Measurements from ENCODE around the gene KIF11. TPM values are rescaled to one million over a fixed set of nuclear protein-coding genes. Genes with fewer than 3 reads are reported as not detected.

KIF11 gene
- total RNA-seq, 1 donor from 2014 or later, result 70.8 TPM

DNA sequence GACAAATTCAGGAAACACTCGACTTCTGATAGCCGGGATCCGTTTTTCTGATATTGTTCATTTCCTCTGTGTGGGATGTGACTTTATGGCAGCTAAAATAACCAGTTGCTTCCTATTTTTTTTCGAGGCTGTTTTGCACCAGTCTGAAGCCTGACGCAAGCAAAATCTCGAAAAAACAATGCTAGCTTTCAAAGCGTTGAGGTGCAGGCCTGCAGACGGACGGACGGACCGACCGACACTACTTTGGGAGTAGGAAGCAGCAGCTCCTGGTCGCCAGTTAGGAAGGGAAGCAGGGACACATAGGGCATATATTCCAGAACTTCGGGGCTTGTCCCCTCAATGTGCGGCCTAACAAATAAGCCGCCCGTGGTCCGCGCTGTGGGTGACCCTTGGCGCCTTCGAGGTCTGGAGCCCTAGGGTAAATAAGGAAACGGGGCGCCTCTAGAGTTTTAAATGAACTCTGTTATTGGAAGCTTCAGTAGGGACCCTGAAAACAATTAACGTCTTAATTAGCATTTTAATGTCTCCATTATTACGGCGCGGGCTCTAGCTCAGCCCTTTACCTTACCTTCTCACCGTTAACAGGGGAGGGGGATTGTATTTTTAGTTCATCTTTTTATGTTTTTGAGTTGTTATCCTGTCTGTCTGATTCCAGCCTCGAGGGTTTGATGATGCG, 98.1 kb downstream of the KIF11 start:
- H3K4me1 Mint-ChIP-seq, result peaks cover 19% of the 10 kb centered on the region
- no peak overlapping the region for H3K27ac Mint-ChIP-seq (ENCODE audit: unreplicated experiment)
- peak; percentile 4 for DNase-seq (ENCODE audit: low read depth, low spot score)
- TF ChIP-seq, protein P1, sequence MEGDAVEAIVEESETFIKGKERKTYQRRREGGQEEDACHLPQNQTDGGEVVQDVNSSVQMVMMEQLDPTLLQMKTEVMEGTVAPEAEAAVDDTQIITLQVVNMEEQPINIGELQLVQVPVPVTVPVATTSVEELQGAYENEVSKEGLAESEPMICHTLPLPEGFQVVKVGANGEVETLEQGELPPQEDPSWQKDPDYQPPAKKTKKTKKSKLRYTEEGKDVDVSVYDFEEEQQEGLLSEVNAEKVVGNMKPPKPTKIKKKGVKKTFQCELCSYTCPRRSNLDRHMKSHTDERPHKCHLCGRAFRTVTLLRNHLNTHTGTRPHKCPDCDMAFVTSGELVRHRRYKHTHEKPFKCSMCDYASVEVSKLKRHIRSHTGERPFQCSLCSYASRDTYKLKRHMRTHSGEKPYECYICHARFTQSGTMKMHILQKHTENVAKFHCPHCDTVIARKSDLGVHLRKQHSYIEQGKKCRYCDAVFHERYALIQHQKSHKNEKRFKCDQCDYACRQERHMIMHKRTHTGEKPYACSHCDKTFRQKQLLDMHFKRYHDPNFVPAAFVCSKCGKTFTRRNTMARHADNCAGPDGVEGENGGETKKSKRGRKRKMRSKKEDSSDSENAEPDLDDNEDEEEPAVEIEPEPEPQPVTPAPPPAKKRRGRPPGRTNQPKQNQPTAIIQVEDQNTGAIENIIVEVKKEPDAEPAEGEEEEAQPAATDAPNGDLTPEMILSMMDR (conservative IDR thresholded peaks at IDR 0.05), result no peak
- no peaks in the 10 kb centered on the region for H3K9me3 Mint-ChIP-seq
- H3K4me3 Mint-ChIP-seq, result peak overlapping the region; percentile 78
- peaks cover 93% of the 10 kb centered on the region for H3K27me3 Mint-ChIP-seq (ENCODE audit: low read depth)
- H3K36me3 Mint-ChIP-seq (ENCODE audit: low read depth), result peaks cover 6% of the 10 kb centered on the region

DNA sequence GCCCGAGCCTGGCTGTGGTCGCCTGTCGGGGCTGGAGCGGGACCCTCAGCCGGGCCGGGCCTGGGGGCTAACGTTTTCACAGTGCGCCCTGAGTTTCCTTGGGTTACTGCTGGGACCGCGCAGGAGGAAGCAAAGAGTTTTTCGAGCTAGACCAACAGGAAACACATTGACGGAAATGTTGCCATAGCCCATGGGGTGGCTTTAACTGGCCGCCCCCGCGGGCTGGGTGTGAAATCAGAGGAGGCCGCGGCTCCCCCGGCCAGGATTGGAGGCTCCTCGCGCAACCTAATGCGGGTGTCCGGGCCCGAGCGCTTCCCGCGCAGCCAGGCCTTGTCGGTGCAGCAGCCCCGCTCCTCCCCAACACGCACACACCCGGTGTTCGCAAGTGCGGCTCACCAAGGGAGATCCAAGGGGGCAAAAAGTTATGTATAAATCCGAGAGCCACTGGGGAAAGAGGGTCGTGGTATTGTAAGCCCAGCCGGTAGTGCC, 98.7 kb downstream of the KIF11 start:
- H3K36me3 Mint-ChIP-seq (ENCODE audit: low read depth), result peaks cover 6% of the 10 kb centered on the region
- peak overlapping the region; percentile 58 for H3K4me3 Mint-ChIP-seq

DNA sequence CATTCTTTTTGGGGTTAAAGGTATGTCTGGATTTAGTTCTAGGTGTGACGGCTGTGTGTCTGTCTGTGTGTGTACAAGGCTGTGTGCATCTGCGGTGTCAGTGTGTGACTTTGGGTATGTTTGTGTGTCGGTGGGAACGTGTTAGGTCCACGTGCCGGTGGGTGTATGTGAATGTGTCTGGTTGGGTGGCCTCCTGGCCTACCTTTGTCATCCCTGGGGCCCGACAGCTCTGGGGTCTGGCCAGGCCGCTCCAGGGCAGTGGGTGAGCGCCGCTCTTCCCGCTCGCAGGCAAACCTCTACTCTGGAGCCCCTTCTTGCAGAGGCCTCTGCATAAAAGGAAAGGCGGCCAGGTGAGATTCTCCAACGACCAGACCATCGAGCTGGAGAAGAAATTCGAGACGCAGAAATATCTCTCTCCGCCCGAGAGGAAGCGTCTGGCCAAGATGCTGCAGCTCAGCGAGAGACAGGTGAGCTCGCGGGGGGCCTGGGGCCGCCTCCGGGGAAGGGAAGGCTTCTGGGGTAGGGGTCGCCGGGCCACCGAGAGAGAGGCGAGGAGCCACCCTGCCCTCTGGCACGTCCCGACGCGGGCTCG, 99.2 kb downstream of the KIF11 start:
- Mint-ChIP-seq H3K4me3 (peak overlapping the region; percentile 58), H3K36me3 (ENCODE audit: low read depth) (peaks cover 6% of the 10 kb centered on the region), H3K27ac (ENCODE audit: unreplicated experiment) (no peak overlapping the region), H3K9me3 (no peaks in the 10 kb centered on the region), H3K27me3 (ENCODE audit: low read depth) (peaks cover 93% of the 10 kb centered on the region), H3K4me1 (peaks cover 19% of the 10 kb centered on the region)
- DNase-seq (ENCODE audit: low read depth, low spot score), result peak; percentile 19
- TF ChIP-seq, protein P1 (conservative IDR thresholded peaks at IDR 0.05), result no peak

More for the DNA sequence above, 98.7 kb downstream of the KIF11 start:
- no peaks in the 10 kb centered on the region for H3K9me3 Mint-ChIP-seq
- no peak overlapping the region for H3K27ac Mint-ChIP-seq (ENCODE audit: unreplicated experiment)
- DNase-seq (ENCODE audit: low read depth, low spot score), result peak; percentile 9
- H3K4me1 Mint-ChIP-seq, result peaks cover 19% of the 10 kb centered on the region
- TF ChIP-seq, protein P1 (conservative IDR thresholded peaks at IDR 0.05), result no peak
- peaks cover 93% of the 10 kb centered on the region for H3K27me3 Mint-ChIP-seq (ENCODE audit: low read depth)

DNA sequence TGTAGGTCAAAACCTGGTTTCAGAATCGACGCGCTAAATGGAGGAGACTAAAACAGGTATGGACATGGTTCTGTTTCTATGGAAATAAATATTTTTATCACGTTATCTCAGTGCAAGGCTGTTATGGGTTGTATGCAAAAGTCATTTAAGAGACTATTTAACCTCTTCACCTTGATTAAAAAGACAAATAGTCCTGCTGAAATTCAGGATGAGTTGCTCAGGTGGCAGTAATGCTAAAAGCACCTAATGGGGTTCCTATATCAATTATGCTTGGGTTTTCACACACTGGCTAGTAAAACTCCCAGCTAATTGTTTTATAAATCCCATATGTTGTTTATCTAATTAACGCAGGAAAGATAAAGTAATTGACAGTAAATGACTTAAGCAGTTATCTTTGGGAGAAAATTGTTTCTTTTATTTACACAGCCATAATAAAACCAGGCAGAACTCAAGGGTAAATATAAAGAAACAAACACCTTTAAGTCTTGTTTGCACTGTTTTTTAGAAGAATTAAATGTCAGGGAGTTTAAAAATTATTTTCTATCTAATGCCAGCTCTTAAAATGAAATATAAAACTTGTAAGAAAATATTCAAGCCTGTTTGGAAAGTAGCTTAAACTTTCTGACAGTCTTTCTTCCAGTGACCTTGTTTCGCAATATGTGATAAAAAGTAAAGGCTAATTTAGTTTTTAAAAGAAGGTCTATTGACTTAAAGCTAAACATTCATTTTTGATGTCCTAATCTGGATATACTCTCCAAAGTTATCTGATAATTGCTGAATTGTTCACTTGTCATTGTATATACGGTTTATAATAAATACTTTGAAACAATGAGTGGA, 100.0 kb downstream of the KIF11 start:
- TF ChIP-seq, protein P1 (conservative IDR thresholded peaks at IDR 0.05), result no peak
- H3K4me3 Mint-ChIP-seq, result no peak overlapping the region
- H3K27me3 Mint-ChIP-seq (ENCODE audit: low read depth), result peaks cover 93% of the 10 kb centered on the region
- H3K27ac Mint-ChIP-seq (ENCODE audit: unreplicated experiment), result no peak overlapping the region
- H3K9me3 Mint-ChIP-seq, result no peaks in the 10 kb centered on the region
- no peak for DNase-seq (ENCODE audit: low read depth, low spot score)
- H3K4me1 Mint-ChIP-seq, result peaks cover 19% of the 10 kb centered on the region
- H3K36me3 Mint-ChIP-seq (ENCODE audit: low read depth), result peaks cover 6% of the 10 kb centered on the region

DNA sequence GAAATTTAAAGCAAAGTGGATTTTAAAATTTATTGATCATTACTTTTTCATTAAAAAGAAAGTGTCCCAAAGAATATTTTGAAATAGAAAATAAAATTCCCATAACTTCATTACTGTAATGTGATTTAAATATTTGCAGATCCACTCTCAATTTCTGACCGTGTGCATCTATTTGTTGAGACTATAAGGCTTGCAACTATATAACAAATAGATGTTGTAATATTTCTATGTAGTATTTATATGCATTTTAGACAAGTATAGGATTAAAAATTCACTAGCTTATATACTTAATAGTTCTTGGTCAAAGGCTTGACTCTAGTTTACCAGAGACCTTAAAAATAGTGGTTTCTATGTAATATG, 100.6 kb downstream of the KIF11 start:
- TF ChIP-seq, protein P1 (conservative IDR thresholded peaks at IDR 0.05), result no peak
- Mint-ChIP-seq H3K27me3 (ENCODE audit: low read depth) (peaks cover 93% of the 10 kb centered on the region), H3K4me3 (no peak overlapping the region)

More for the DNA sequence above, 100.6 kb downstream of the KIF11 start:
- H3K4me1 Mint-ChIP-seq, result peaks cover 18% of the 10 kb centered on the region
- DNase-seq (ENCODE audit: low read depth, low spot score), result no peak
- no peaks in the 10 kb centered on the region for H3K9me3 Mint-ChIP-seq
- peaks cover 3% of the 10 kb centered on the region for H3K36me3 Mint-ChIP-seq (ENCODE audit: low read depth)
- H3K27ac Mint-ChIP-seq (ENCODE audit: unreplicated experiment), result no peak overlapping the region
